Spleen (tissue), 11 donors: ENCODE data around the gene WDR1. TPM values are rescaled to one million over a fixed set of nuclear protein-coding genes. Genes with fewer than 3 reads are reported as not detected.

Experiments
- DNase-seq: peaks from one replicate; pipeline ENCODE4 v3.0.0-alpha.2; 2020
- H3K27ac ChIP-seq, 8 donors: fragments of 200-600 bp; sonication (generic) in 7 of 8; 1 replicate in 4 of 8; 2 replicates in 4 of 8; pipeline versions ENCODE4 v1.5.0 to v1.8.0; 2016 to 2021; ENCODE audit warnings: inconsistent platforms in 4 of 8, mild to moderate bottlenecking in 4 of 8, moderate library complexity in 1 of 8
- H3K27me3 ChIP-seq, 7 donors: fragments of 200-600 bp; sonication (generic) in 6 of 7; replicated peaks in 1 of 7; 1 replicate in 4 of 7; 2 replicates in 3 of 7; pipeline versions ENCODE4 v1.5.0 to v1.8.0; 2016 to 2021; ENCODE audit warnings: inconsistent platforms in 3 of 7, mild to moderate bottlenecking in 1 of 7
- H3K36me3 ChIP-seq, 6 donors: fragments of 200-600 bp; sonication (generic) in 5 of 6; 1 replicate in 4 of 6; 2 replicates in 2 of 6; pipeline versions ENCODE4 v1.5.0 to v1.8.0; 2016 to 2021; ENCODE audit warnings: inconsistent platforms in 2 of 6
- H3K4me1 ChIP-seq, 6 donors: fragments of 200-600 bp; sonication (generic) in 5 of 6; 1 replicate in 3 of 6; 2 replicates in 3 of 6; pipeline versions ENCODE4 v1.5.0 to v1.8.0; 2016 to 2021; ENCODE audit warnings: inconsistent platforms in 3 of 6
- H3K4me3 ChIP-seq, 8 donors: fragments of 200-600 bp; sonication (generic) in 7 of 8; 1 replicate in 4 of 8; 2 replicates in 4 of 8; pipeline versions ENCODE4 v1.5.0 to v1.8.0; 2016 to 2021; ENCODE audit warnings: inconsistent platforms in 4 of 8, mild to moderate bottlenecking in 4 of 8, moderate library complexity in 2 of 8
- H3K9me3 ChIP-seq, 8 donors: fragments of 200-600 bp; sonication (generic) in 7 of 8; 1 replicate in 4 of 8; 2 replicates in 4 of 8; pipeline versions ENCODE4 v1.5.0 to v1.8.0; 2016 to 2021; ENCODE audit warnings: inconsistent platforms in 4 of 8
- CTCF ChIP-seq, 11 experiments: fragments of 200-600 bp in 7 of 11; fragments of 450-650 bp in 4 of 11; sonication (generic) in 4 of 11; IDR thresholded peaks in 8 of 11; conservative IDR thresholded peaks in 3 of 11; 1 replicate in 7 of 11; 2 replicates in 4 of 11; pipeline versions ENCODE4 v1.4.0 to v1.8.0; 2016 to 2021; ENCODE audit warnings: antibody characterized with exemption in 11 of 11, inconsistent platforms in 4 of 11, mild to moderate bottlenecking in 1 of 11
- POLR2A ChIP-seq, 3 donors: fragments of 450-650 bp; IDR thresholded peaks; one replicate each; pipeline ENCODE4 v1.5.1; 2017; ENCODE audit warnings: antibody characterized with exemption in 3 of 3, mild to moderate bottlenecking in 1 of 3
- POLR2AphosphoS5 ChIP-seq, 3 donors: sonication (generic); formaldehyde crosslinking; IDR thresholded peaks; one replicate each; pipeline ENCODE4 v1.5.1; 2017; ENCODE audit warnings: antibody characterized with exemption in 3 of 3
- WGBS, 5 donors: extraction: QIAGEN DNeasy Blood & Tissue Kit in 3 of 5; methylation state at CpG; one replicate each; pipeline versions ENCODE4 v1.1.5 to v1.1.7; 2013 to 2018; 5-methylcytosine and 5-hydroxymethylcytosine counted together
- intact Hi-C: fragments of 100-400 bp; cut with DNase I; formaldehyde crosslinking; loops from one replicate; pipeline ENCODE4 v1.15.0; 2023; ENCODE audit warnings: low total_unique reads
- polyA plus RNA-seq, 3 donors: library from polyadenylated mRNA; stranded (reverse); fragments of 200-250 nt; gene quantifications; one replicate each; pipeline ENCODE4 v1.2.1, GENCODE V29; 2013
- total RNA-seq, 7 donors: library from RNA; depleted of rRNA in 3 of 7; stranded (reverse); fragments of >200 nt in 3 of 7; fragmentation: NEBNext Ultra II Directional in 4 of 7; extraction: Animal tissue kit (Norgen Biotek cat#: 25700) in 4 of 7; gene quantifications; one replicate each; pipeline versions ENCODE4 v1.1.0 to v1.2.1, GENCODE V29; 2016 to 2021
- donor health status: healthy with polysubstance abuse.
- donor health status: DM: no; HTN: no; CAD: no; lungs with moderate emphysema.
- donor health status: DM: no; HTN: no; CAD: no.
- donor health status: Bipolar disorder and iron deficiency.
- donor health status: healthy.
- donor health status: DM: no; HTN: no; CAD: no.
- donor health status: DM: yes; HTN: yes; CAD: no.

WDR1 gene
- total and polyA plus RNA-seq, 10 donors = 56.6 to 377 (median 147) TPM

GRCh38 chr4:10056334-10057022 is 60.1 kb downstream of the WDR1 start:
- TF ChIP-seq POLR2A (IDR thresholded peaks at IDR 0.05) (no peak), POLR2AphosphoS5 (IDR thresholded peaks at IDR 0.05) (no peak), CTCF (IDR thresholded peaks at IDR 0.05 in 8 of 11, conservative IDR thresholded peaks at IDR 0.05 in 3 of 11) (no peak)
- DNase-seq = no peak
- 92 to 95% (median 94%) methylated on average over 8 of the region's 8 CpGs for WGBS, 5 donors
- Histone ChIP-seq H3K9me3 (peaks cover 0 to 7% (median 0%) of the 10 kb centered on the region in 8 donors), H3K4me1 (no peaks in the 10 kb centered on the region), H3K4me3 (no peak overlapping the region), H3K27ac (no peak overlapping the region), H3K36me3 (peaks cover 0 to 38% (median 0%) of the 10 kb centered on the region in 6 donors), H3K27me3 (peaks cover 0 to 19% (median 0%) of the 10 kb centered on the region in 7 donors)
- intact Hi-C loops = no loop called here

GRCh38 chr4:10055871-10056270 is 60.7 kb downstream of the WDR1 start:
- Histone ChIP-seq H3K36me3 (peaks cover 0 to 35% (median 0%) of the 10 kb centered on the region in 6 donors), H3K4me3 (no peak overlapping the region), H3K27me3 (peaks cover 0 to 25% (median 0%) of the 10 kb centered on the region in 7 donors), H3K27ac (no peak overlapping the region), H3K9me3 (peaks cover 0 to 7% (median 0%) of the 10 kb centered on the region in 8 donors), H3K4me1 (no peaks in the 10 kb centered on the region)
- TF ChIP-seq CTCF (IDR thresholded peaks at IDR 0.05 in 8 of 11, conservative IDR thresholded peaks at IDR 0.05 in 3 of 11) (no peak), POLR2A (IDR thresholded peaks at IDR 0.05) (no peak)
- intact Hi-C loops = no loop called here
- WGBS, 5 donors = 90 to 97% (median 94%) methylated on average over 4 of the region's 4 CpGs
- no peak for DNase-seq

- Histone ChIP-seq H3K9me3 (peaks cover 0 to 7% (median 0%) of the 10 kb centered on the region in 8 donors), H3K4me3 (no peak overlapping the region), H3K27ac (no peak overlapping the region), H3K27me3 (peaks cover 0 to 38% (median 0%) of the 10 kb centered on the region in 7 donors), H3K4me1 (no peaks in the 10 kb centered on the region), H3K36me3 (peaks cover 0 to 30% (median 0%) of the 10 kb centered on the region in 6 donors)
- TF ChIP-seq CTCF (IDR thresholded peaks at IDR 0.05 in 8 of 11, conservative IDR thresholded peaks at IDR 0.05 in 3 of 11) (no peak), POLR2AphosphoS5 (IDR thresholded peaks at IDR 0.05) (no peak), POLR2A (IDR thresholded peaks at IDR 0.05) (no peak)
- WGBS, 5 donors = 69 to 85% (median 75%) methylated on average over 4 of the region's 4 CpGs
- intact Hi-C loops = no loop called here
- no peak for DNase-seq
Measured at GRCh38 chr4:10054571-10055041, 62.0 kb downstream of the WDR1 start.

GRCh38 chr4:10053635-10054453 is 62.8 kb downstream of the WDR1 start:
- 80 to 93% (median 91%) methylated on average over 8 of the region's 8 CpGs for WGBS, 5 donors

More at GRCh38 chr4:10053635-10054453, 62.8 kb downstream of the WDR1 start:
- Histone ChIP-seq H3K27ac (no peak overlapping the region), H3K27me3 (peaks cover 0 to 39% (median 0%) of the 10 kb centered on the region in 7 donors), H3K4me1 (no peaks in the 10 kb centered on the region), H3K4me3 (no peak overlapping the region), H3K36me3 (peaks cover 0 to 31% (median 0%) of the 10 kb centered on the region in 6 donors), H3K9me3 (peaks cover 0 to 5% (median 0%) of the 10 kb centered on the region in 8 donors)
- intact Hi-C loops = no loop called here
- no peak for DNase-seq
- no peak for TF ChIP-seq CTCF (IDR thresholded peaks at IDR 0.05 in 8 of 11, conservative IDR thresholded peaks at IDR 0.05 in 3 of 11)
- no peak for TF ChIP-seq POLR2A (IDR thresholded peaks at IDR 0.05)
- no peak for TF ChIP-seq POLR2AphosphoS5 (IDR thresholded peaks at IDR 0.05)
